GM04504 (cell line): Measurements from ENCODE around the gene ERBB4.

Experiments
- DNase-seq: peaks from one replicate; pipeline ENCODE4 v3.0.0-alpha.2; 2012; ENCODE audit warnings: low read depth

ERBB4 gene

GRCh38 chr2:212428681-212429478 lies 109.7 kb downstream of the ERBB4 start:
- no peak for DNase-seq

DNA sequence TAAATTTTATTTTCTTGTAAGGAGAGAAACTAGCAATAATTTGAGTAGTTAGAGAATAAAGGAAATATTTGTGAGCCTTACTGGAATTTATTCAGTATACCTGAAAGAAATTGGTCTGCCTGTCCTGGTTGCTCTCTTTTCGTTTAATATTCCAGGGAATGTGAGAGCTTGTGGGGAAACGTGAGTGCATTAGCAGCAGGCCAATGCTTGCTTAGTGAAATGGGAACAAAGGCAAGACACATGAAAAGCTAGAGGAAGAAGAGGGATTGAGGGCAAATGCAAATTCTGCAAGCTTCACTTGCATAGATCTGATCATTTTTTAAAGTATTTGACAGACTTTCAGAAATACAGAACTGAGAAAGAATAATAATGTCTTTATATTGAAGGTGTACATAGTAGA lies 111.0 kb downstream of the ERBB4 start:
- DNase-seq: no peak

DNA sequence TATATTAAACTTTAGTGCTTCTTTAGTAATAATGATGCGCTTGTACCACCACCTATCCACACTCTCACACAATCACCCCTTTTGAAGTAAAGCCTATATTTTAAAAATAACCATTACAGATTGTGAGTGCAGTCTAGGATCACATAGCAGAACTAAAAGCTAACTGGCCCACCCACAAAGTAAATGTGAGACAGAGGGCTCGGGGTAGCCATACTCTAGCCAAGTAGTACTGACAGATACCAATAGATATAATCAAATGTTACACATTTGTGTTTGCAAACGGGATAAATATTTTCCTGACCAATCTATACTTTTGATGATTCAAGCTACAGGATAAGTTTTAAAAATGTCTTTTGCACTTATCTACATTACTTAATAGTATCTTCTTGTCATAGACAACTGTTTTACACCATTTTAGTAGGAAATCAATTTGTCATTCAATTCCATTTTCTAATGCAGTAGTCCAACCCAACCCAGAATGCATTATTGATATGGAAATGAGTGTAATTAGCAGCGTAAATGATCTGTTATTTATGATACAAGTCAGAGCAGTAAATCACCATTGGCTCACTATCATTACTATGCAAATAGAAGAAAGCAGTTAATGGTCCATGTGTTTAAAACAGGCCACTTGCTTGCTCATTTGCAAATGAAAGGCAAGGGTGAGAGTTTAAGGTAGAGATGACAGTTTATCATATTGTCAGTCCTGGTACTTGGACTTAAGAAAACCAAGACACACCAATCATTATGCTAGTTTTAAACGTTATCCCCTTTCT lies 111.8 kb downstream of the ERBB4 start:
- DNase-seq: no peak

GRCh38 chr2:212424082-212424481 lies 114.5 kb downstream of the ERBB4 start:
- no peak for DNase-seq

GRCh38 chr2:212423089-212423488 lies 115.5 kb downstream of the ERBB4 start:
- no peak for DNase-seq

- DNase-seq: peak; percentile 85
These were observed 116.9 kb downstream of the ERBB4 start for GRCh38 chr2:212421556-212422334.

DNA sequence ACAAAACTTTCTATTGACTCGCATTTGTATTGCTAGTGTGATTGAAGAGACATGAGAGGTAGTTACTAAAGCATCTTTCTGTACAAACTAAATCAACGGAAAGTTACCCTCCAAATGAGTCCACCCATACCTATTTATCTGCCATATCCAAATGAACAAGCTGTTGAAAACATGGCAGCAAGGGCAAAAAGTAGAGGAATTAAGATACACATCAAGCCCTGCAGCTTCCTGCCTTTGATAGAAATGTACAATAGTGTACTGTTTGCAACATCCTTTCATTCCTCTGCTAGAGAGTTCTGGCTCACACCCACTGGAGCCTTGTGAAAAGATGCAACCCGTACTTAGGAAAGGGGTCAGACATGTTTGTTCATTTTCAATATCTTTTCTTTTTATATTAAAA lies 122.5 kb downstream of the ERBB4 start:
- DNase-seq: no peak

DNA sequence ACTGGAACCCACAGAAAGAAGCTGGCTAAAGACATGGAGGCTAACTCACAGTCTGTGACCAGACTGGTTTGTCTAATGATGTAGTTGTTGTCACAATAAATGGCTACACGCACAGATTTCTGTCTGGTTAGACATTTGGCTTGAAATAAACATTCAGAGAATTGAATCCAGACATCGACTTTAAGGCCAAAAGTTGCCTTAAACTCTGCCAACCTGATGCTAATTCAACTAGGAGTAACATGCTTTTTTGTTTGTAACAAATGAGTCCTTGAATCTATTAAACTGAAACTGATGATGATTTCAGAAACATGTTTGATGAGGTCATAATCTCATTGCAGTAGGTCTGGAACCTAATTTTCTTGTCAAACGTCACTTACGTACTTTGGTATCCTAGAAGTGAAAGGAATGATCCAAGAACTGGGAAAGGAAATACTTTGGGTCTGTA lies 123.8 kb downstream of the ERBB4 start:
- DNase-seq: peak; percentile 64

- no peak for DNase-seq
These were observed 129.0 kb downstream of the ERBB4 start for GRCh38 chr2:212409560-212409959.

GRCh38 chr2:212408524-212408923 lies 130.1 kb downstream of the ERBB4 start:
- DNase-seq: no peak

DNA sequence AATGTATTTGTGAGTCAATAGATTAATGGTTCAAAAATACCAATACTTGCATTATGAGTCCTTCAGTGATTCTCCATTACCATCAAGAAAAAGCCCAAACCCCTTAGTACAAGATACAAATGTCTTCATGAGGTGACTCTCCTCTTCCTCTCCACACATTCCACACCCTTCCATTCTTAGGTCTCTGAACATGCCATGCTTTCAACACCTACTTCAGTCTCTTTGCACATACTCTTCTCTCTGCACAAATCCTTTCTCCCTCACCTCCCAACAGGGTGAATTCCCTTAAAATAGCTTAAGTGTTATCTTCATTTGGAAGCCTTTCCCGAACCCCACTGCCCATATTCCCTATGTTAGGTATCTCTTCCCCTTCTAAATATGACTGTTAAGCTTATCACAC lies 131.9 kb downstream of the ERBB4 start:
- DNase-seq: no peak

DNA sequence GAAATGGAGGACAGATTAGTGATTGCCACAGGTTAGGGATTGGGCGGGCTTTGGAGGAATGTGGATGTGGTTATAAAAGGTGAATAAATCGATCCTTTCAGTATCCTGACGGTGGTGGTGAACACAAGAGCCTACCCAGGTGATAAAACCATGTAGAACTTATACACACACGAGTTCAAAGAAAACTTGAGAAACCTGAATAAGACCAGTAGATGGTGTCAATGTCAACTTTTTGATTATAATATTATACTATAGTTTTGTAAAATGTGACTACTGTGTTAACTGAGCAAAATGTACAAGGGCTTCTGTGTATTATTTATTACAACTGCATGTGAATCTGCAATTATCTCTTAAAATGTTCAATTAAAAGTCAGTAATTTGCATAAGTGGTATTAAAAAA lies 136.3 kb downstream of the ERBB4 start:
- DNase-seq: no peak

GRCh38 chr2:212398316-212398715 lies 140.3 kb downstream of the ERBB4 start:
- DNase-seq: no peak

GRCh38 chr2:212392544-212392943 lies 146.1 kb downstream of the ERBB4 start:
- DNase-seq: no peak

- DNase-seq: peak; percentile 48
These were observed 146.6 kb downstream of the ERBB4 start for GRCh38 chr2:212392043-212392442.

GRCh38 chr2:212387146-212387545 lies 151.5 kb downstream of the ERBB4 start:
- no peak for DNase-seq

DNA sequence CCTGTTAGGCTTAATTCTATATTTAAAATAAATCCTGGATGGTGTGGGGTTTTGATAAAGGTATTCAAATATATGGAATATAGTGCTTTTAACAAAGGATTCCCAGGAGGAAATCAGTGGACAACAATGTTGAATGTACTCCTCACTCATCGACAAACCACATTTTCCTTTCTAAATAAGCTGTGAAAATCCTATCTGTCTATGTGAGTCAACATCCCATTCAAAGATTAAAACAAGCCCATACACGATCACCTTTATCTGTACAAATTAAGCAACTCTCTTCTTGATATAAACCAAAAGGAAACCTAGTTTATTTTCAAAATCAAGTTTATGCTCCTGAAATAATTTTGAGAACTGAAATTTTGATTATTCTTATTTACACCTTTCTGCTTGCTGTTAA lies 153.4 kb downstream of the ERBB4 start:
- no peak for DNase-seq

DNA sequence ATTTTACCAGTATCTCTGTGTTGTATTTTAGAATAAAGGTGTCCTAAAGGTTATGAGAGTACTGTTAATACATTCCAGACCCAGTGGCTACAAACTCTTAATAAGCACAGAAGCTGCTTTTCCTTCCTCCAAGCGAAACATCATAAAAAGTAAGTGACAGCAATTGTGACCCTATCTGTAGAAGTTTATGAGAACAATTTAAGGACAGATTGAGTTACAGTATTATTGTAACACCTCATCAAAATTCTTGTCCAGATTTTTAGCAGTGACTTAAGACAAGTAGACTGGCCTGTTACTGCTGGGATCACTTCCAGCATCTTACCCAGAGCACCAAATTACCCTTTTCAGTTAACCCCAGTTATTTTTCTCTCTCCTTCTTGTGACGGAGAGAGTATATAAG lies 154.6 kb downstream of the ERBB4 start:
- no peak for DNase-seq

GRCh38 chr2:212381428-212382102 lies 157.0 kb downstream of the ERBB4 start:
- no peak for DNase-seq

DNA sequence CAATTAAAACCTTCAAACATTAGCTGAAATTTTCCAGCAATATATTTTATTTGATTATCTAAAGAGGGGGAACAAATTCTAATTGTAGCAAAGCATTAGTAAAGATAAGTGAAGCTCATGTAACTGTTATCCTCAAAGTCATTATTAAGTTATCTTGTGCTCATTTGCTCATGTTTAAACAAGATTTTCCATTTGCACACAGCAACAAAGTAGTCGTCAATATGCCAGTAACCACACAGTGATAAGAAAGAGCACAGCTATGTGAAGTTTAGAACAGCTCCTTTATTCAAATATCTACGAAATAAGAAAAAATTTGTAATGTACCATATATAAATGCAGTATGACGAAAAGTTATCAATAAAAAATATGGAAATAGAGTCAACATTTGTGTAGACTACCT lies 159.5 kb downstream of the ERBB4 start:
- DNase-seq: no peak

DNA sequence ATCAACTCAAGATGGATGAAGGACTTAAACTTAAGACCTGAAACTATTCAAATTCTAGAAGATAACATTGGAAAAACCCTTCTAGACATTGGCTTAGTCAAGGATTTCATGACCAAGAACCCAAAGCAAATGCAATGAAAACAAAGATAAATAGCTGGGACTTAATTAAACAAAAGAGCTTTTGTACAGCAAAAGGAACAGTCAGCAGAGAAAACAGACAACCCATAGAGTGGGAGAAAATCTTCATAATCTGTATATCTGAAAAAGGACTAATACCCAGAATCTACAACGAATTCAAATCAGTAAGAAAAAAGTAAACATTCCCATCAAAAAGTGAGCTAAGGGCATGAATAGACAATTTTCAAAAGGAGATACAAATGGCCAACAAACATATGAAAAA lies 171.2 kb downstream of the ERBB4 start:
- no peak for DNase-seq
